ENCODE measurements around the gene WDR49. TPM values are rescaled to one million over a fixed set of nuclear protein-coding genes. Genes with fewer than 3 reads are reported as not detected.

The WDR49 gene
- total and polyA plus RNA-seq, 10 of the 15 experiments (the other 5 are each of a cell fraction or from before 2014, with no cell fraction given): 0.05 to 0.15 TPM; not detected in 8

GRCh38 chr3:167450675-167451074 is 203.1 kb downstream of the WDR49 start:
- RAD21 ChIA-PET (ENCODE audit: unreplicated experiment): no interaction called here
- WGBS (ENCODE audit: insufficient coverage, insufficient replicate concordance, low lambda C conversion rate, missing lambda C conversion rate): 18% methylated on average over 2 of the region's 2 CpGs
- in situ Hi-C loops (cut with MboI): no loop called here

More at GRCh38 chr3:167450675-167451074, 203.1 kb downstream of the WDR49 start:
- SMC1A ChIA-PET (ENCODE audit: uncharacterized antibody, unreplicated experiment): no interaction called here
- Histone ChIP-seq H4K20me1 (ENCODE audit: control insufficient read depth, insufficient read depth) (no peaks in the 10 kb centered on the region), H3K4me2 (ENCODE audit: control insufficient read depth, insufficient read depth) (no peak overlapping the region), H2AFZ (ENCODE audit: control insufficient read depth, low read depth, low read length) (no peak overlapping the region), H3K9ac (ENCODE audit: control insufficient read depth, insufficient read depth, low read length) (no peak overlapping the region), H3K9me3 (replicated peaks; ENCODE audit: control insufficient read depth, insufficient read depth, low read length) (no peaks in the 10 kb centered on the region), H3K79me2 (ENCODE audit: control insufficient read depth, insufficient read depth, low read length) (no peaks in the 10 kb centered on the region), H3K36me3 (ENCODE audit: control insufficient read depth in 2 of 2, insufficient read depth in 2 of 2, low read length in 1 of 2) (no peaks in the 10 kb centered on the region), H3K27ac (ENCODE audit: control insufficient read depth, insufficient read depth) (no peak overlapping the region), H3K4me1 (ENCODE audit: control insufficient read depth, insufficient read depth, low read length) (no peaks in the 10 kb centered on the region), H3K27me3 (replicated peaks in 1 of 2; ENCODE audit: control insufficient read depth in 2 of 2, insufficient read depth in 2 of 2, low read length in 1 of 2) (no peaks in the 10 kb centered on the region; a peak in 1 of 4 replicates), H3K4me3 (no peak overlapping the region)
- no peak for DNase-seq (ENCODE audit: low read depth, low spot score)
- CTCF ChIA-PET: interaction anchor here (1.7 kb wide), 1 partner anchor 10 kb away, joined by 4 read pairs; no protein-coding TSS in a partner anchor
- BruUV-seq (replicated peaks): no TSS peak
- TF ChIP-seq ZBTB4 (CRISPR knock-in tag; IDR thresholded peaks at IDR 0.05): no peak
- no peak for TF ChIP-seq REST (IDR thresholded peaks at IDR 0.05; ENCODE audit: low read depth, low read length)
- TF ChIP-seq LARP7 (IDR thresholded peaks at IDR 0.05): no peak
- TF ChIP-seq BHLHE40 (IDR thresholded peaks at IDR 0.05; ENCODE audit: borderline replicate concordance in 1 of 2, low read depth in 2 of 2, low read length in 1 of 2): no peak
- TF ChIP-seq TBL1XR1 (IDR thresholded peaks at IDR 0.05; ENCODE audit: low read depth, low read length): no peak
- TF ChIP-seq TCF7 (IDR thresholded peaks at IDR 0.05; ENCODE audit: borderline replicate concordance): no peak
- no peak for TF ChIP-seq HDGF (IDR thresholded peaks at IDR 0.05)
- no peak for TF ChIP-seq SMAD5 (IDR thresholded peaks at IDR 0.05; ENCODE audit: low read depth)
- TF ChIP-seq ZBTB40 (IDR thresholded peaks at IDR 0.05; ENCODE audit: borderline replicate concordance): no peak
- TF ChIP-seq FOXK2 (IDR thresholded peaks at IDR 0.05): no peak
- TF ChIP-seq BACH1 (IDR thresholded peaks at IDR 0.05; ENCODE audit: borderline replicate concordance): no peak
- TF ChIP-seq POU2F2 (IDR thresholded peaks at IDR 0.05; ENCODE audit: borderline replicate concordance, low read depth, low read length): no peak
- TF ChIP-seq CHD1 (IDR thresholded peaks at IDR 0.05; ENCODE audit: low read depth, low read length): no peak
- no peak for TF ChIP-seq IRF3 (IDR thresholded peaks at IDR 0.05)
- FAIRE-seq: no peak
- no peak for ATAC-seq
- intact Hi-C loops (cut with micrococcal nuclease; ENCODE audit: unreplicated experiment): no loop called here
- POLR2A ChIA-PET: no interaction called here
